HTERT RPE-1 (cell line): Measurements from ENCODE around the gene SLC6A18.
"Not testable (repeated sequence)": the region's sequence is repeated elsewhere in the genome, so short reads cannot be mapped to it uniquely, and the experiment has no call there.

Source experiments
- in situ Hi-C: fragments of 300-500 bp; cut with MboI; formaldehyde crosslinking; loops from 4 replicates; pipeline ENCODE4 v1.14.3; 2020; ENCODE audit warnings: low sequenced_read_pairs

Gene SLC6A18

GRCh38 chr5:1252681-1253080, 27.5 kb downstream of the SLC6A18 start:
- in situ Hi-C loops, result no loop called here

GRCh38 chr5:1253456-1254105, 28.4 kb downstream of the SLC6A18 start:
- in situ Hi-C loops, result no loop called here

GRCh38 chr5:1254196-1254595, 29.0 kb downstream of the SLC6A18 start:
- in situ Hi-C loops, result no loop called here

GRCh38 chr5:1255081-1255561, 29.9 kb downstream of the SLC6A18 start:
- in situ Hi-C loops, result no loop called here

GRCh38 chr5:1256776-1257175, 31.6 kb downstream of the SLC6A18 start:
- in situ Hi-C loops, result no loop called here

GRCh38 chr5:1257363-1257762, 32.2 kb downstream of the SLC6A18 start:
- in situ Hi-C loops, result no loop called here

- in situ Hi-C loops, result no loop called here
Measured at GRCh38 chr5:1257841-1258240, 32.7 kb downstream of the SLC6A18 start.

GRCh38 chr5:1259806-1260480, 34.8 kb downstream of the SLC6A18 start:
- in situ Hi-C loops, result no loop called here

GRCh38 chr5:1261643-1262042, 36.5 kb downstream of the SLC6A18 start:
- in situ Hi-C loops, result no loop called here

GRCh38 chr5:1262381-1262780, 37.2 kb downstream of the SLC6A18 start:
- in situ Hi-C loops, result no loop called here

GRCh38 chr5:1264211-1264610, 39.0 kb downstream of the SLC6A18 start:
- in situ Hi-C loops, result no loop called here

- in situ Hi-C loops, result no loop called here
Measured at GRCh38 chr5:1265026-1265425, 39.8 kb downstream of the SLC6A18 start.

GRCh38 chr5:1265461-1266455, 40.6 kb downstream of the SLC6A18 start:
- in situ Hi-C loops, result no loop called here

- in situ Hi-C loops, result no loop called here
Measured at GRCh38 chr5:1266791-1267190, 41.6 kb downstream of the SLC6A18 start.

- in situ Hi-C loops, result not testable (repeated sequence)
Measured at GRCh38 chr5:1267464-1267863, 42.3 kb downstream of the SLC6A18 start.

- in situ Hi-C loops, result no loop called here
Measured at GRCh38 chr5:1268056-1268455, 42.9 kb downstream of the SLC6A18 start.

GRCh38 chr5:1268666-1269065, 43.5 kb downstream of the SLC6A18 start:
- in situ Hi-C loops, result no loop called here

GRCh38 chr5:1270426-1270825, 45.2 kb downstream of the SLC6A18 start:
- in situ Hi-C loops, result no loop called here

- in situ Hi-C loops, result no loop called here
Measured at GRCh38 chr5:1270933-1271914, 46.0 kb downstream of the SLC6A18 start.

- in situ Hi-C loops, result no loop called here
Measured at GRCh38 chr5:1272201-1272600, 47.0 kb downstream of the SLC6A18 start.
